ENCODE results near the gene LIPC.

Gene LIPC

DNA sequence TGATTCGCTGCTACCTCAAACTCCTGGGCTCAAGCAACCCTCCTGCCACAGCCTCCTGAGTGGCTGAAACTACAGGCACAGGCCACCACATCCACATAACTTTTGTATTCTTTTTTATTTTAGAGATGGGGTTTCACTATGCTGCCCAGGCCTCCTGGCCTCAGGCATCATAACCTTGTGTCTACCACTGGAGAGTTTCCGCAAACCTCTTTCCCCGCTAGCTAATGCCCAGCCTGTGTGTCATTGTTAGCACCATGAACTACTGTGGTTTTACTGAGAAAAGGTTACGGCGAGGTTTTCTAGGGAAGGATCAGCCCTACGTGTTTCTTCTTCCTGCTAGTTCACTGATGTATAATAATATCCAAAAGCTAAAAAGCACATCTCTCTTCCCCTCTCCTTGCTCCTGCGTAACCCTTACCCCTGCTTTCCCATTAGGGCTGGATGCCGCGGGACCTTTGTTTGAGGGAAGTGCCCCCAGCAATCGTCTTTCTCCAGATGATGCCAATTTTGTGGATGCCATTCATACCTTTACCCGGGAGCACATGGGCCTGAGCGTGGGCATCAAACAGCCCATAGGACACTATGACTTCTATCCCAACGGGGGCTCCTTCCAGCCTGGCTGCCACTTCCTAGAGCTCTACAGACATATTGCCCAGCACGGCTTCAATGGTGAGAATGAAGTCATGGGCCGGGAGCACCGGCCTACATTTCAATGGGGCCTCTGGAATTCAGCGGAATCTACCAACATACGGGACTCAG, 113.7 kb downstream of the LIPC start:
- DNase-seq, result peak; percentile 44

DNA sequence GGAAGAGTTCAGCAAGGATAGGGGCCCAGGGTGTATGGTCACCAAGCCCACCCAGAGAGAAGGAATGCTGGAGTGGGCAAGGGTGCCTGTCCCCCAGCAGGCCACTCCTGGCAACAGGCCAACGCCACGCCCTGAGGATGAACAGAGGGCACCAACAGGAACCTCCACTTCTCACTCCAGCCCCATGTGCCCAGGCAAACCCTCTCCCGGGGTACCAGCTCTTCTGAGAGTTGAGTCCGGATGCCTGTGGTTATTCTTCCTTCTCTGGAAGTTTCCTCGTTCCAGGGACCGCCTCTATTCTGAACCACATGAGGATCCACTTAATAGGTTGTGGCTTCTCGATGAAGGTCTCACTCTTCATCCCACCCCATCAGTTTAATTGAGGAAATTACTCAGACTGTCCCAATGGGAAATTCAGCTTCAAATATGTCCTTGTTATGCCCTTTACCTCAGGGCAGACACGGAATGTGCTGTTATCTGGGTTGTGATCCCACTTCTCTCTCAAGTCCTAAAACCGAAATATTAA, 114.3 kb downstream of the LIPC start:
- no peak for DNase-seq

- DNase-seq, result no peak
Observed at GRCh38 chr15:58546635-58547627, 115.1 kb downstream of the LIPC start.

GRCh38 chr15:58547628-58548307, 116.0 kb downstream of the LIPC start:
- no peak for DNase-seq

GRCh38 chr15:58548308-58549012, 116.7 kb downstream of the LIPC start:
- DNase-seq, result no peak

- no peak for DNase-seq
Observed at GRCh38 chr15:58549013-58549784, 117.4 kb downstream of the LIPC start.

DNA sequence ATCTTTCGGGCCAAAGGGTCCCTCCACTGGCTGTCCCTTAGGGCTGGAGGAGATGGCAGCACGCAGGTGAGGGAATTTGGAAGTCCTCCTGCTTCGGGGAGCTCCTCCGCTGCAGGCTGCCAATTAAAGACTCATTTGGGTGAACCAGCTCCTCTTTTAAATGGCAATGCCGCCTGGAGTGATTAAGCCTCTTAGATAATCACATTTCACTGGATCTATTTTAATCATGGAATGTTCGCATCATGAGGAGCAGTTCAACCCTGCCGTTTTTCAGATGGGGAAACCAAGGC, 117.9 kb downstream of the LIPC start:
- DNase-seq, result no peak

DNA sequence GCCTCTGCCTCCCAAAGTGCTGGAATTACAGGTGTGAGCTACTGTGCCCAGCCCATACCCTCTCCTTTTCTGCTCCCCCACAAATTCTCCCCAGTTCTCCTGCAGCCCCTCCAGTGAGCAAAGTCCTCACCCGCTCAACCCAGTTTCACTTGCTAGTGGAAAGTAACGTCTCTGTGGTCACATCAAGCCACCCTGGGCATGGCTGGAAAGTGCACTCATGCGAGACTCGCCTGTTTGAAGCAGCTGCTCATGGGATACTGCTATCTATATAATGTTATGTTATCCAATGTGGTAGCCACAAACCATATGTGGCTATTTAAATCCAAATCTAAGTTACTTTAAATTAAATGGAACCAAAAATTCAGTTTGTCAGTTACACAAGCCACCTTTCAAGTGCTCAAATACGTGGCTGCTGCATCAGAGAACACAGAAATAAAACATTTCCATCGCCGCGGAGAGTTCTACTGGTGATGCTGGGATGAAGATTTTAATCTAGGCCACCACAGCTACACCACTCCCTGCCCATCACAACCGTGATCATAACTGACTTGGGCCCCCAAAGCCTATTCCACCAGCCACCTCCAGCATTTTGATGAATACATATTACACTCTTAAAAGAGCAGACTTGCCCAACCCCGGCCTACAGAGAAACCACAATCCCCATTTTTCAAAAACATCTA, 119.4 kb downstream of the LIPC start:
- peak; percentile 20 for DNase-seq

DNA sequence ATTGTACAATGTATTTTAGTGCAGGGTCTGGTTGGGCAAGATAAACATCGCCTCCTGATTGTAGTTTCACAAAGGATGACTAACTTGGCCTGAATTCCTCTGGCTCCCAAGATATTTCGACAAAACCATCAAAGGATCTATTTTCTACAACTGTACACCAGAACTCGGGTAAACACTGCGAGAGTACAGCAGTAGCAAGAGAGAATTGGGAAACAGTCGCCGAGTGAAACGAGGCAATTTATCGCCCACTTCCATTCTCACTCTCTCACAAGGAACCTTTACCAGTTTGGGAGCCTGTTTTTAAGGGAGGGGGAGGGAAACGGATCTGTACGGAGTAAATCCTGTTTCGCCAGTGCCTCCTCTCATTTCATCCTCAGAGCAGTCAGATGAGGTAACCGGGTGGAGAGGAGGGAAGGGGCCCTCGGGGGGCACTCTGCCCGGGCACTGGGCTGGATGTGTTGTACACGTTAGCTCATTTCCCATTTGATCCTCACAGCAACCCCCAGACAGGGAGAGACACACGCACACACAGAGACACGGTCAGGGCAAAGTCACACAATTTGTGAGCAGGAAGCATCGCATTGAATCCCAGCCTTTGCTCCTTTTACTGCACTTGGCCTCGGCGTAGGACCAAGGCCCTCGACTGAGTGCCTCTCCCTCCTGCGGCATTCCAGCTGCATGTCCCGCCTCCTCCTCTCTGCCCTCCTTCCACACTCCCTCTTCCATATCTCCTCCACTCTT, 120.1 kb downstream of the LIPC start:
- no peak for DNase-seq

DNA sequence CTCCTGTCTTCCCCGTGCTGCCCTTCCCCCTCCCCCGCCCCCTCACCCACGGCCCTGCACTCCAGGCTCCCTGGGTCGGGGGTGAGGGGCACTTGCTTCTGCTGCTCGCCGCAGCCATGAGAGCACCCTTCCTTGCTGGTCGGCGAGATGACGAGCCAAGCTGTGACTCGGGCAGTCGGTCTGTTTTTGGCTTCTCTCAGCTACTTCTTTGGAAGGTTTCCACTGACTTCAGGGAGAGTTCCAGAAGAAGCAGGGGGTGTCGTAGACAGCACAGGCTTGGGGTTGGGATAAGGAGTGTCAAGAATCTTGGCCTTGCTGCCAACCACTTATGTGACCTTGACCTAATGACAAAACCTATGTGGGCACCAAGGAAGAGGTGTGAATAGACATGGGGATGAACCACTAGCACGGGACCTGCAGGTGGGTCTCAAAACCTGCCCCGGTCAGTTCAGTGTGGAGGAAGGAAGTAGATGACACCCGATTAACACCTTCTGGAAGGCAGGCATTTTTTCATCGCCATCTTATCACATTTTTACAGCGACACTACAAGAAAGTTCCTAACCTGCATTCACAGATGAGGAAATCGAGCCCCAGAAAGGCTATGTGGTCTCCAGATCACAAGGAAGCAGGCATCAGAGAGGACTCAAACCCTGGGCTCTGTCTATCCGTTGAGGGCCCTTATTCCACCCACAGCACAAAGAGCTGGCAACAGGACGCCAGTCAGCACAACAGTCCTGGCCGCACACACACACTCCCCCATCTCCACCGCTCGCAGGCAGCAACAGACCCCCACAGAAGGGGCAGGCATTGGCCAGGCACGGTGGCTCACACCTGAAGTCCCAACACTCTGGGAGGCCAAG, 120.9 kb downstream of the LIPC start:
- no peak for DNase-seq

GRCh38 chr15:58553365-58553918, 121.7 kb downstream of the LIPC start:
- DNase-seq, result no peak

DNA sequence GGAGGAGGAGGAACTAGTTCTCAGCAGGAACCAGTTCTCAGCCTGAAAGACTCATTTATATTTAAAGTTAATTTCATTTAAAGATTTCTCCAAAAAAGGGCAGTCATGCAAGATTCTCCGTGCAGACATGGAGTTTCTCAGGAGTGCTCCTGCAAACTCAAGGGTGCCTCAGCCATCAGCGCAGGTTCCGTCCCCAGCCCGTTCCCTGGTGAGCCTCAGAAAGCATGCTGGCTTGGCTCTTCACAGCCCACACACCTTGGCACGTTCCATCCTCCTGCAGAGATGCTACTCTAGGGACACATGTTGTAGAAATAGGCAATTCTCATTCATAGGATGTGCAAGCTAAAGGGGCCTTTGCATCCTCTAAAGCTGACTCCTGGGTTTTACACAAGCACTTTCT, 123.0 kb downstream of the LIPC start:
- no peak for DNase-seq

DNA sequence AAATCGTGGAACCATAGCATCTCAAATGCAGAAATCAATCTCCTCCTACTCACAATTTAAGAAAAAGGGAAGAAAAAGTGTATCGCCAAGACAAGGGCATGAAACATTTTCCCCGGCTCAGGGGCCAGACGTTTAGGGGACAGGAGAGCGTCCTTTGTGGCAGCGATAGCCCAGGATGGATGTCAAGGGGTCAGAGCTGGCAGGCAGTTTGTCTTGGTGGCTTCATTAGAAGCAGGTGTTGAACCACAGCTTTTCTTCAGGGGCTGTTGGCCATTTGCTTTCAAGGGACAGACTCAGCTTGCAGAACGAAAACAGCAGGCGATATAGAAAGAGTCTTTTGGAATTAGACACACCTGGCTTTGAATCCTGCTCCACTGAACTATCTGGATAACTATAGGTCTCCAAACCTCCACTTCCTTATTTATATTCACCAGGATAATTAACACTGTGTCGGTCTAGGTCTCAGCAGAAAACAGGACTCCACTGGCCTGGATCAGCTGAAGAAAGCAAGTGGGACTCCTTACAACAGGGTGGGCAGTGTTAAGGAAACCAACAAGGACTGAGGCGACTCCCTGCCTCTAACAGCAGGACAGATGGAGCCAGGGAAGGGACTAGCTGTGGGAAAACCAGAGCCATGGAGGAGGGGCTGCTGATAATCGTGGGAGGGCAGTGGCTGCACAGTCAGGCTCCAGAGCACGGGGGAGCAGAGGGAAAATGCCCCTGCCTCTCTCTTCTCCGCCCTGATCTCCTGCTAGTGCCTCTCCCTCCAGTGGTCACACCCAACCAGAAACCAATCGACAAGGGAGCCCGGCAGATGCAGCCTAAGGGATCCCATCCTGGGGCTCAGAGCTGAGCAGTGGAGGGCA, 123.6 kb downstream of the LIPC start:
- no peak for DNase-seq

- no peak for DNase-seq
Observed at GRCh38 chr15:58556028-58556361, 124.2 kb downstream of the LIPC start.

DNA sequence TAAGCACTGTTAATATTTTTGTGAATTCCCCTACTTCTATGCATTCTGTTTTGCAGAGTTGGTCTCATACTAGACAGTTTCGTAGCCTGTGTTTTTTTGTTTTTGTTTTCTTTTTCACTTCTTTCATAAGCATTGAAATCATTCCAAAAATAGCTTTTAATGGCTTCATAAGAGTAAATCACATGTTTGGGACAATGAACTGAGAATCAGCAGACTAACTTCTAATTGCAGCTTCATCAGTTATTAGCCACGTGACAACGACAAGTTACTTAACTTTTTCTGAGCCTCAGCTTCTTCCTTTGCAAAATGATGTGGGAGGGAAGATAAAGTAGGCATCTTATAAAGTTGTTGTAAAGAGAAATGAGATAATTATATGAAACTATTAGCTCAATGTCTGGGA, 124.8 kb downstream of the LIPC start:
- no peak for DNase-seq

- no peak for DNase-seq
Observed at GRCh38 chr15:58558777-58559176, 127.0 kb downstream of the LIPC start.

DNA sequence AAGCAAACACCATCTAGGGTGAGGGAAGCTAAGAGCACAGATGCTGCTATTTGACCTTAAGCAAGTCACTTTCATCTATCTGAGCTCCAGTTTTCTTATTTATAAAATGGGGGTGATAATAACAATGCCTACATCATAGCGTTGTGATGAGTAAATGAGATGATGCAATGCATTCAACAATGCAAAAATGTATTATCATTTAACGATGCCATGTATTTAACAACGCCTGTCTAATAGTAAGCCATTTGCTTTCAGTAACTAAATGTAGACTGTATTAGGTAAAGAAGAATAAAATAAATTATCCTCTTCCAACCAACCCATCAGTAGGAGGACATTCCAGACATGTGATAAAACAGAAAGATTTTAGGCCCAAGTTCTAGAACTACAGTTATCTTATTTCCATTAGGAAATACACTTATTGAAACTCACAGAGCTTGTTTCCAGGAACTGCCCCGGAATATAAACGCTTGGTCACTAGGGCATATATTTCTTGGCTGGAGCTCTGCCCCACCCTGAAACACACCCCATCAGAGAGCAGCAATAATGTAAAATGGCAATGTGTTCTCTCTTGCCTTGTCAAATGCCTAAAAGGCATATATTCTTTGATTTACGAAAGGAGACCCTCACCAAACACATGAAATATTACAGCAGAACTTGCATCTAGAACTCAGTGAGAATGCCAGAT, 128.3 kb downstream of the LIPC start:
- DNase-seq, result no peak

DNA sequence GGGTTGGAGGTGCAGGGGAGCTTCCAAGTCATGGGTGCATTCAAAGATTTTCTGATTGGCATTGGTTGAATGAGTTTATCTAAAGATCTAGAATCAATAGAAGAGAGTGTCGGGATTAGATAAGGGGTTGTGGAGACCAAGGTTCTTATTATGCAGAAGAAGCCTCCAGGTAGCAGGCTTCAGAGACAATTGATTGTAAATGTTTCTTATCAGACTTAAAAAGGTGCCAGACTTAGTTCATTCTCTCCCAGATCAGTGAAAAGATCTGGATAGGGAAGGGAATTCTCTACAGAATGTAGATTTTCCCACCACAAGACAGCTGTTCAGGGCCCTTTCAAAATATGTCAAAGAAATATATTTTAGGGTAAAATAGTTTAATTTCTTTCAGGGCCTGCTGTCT, 129.5 kb downstream of the LIPC start:
- no peak for DNase-seq
